Effector memory CD4-positive, alpha-beta T cell (primary cell): ENCODE measurements around the gene SPPL3.

Source experiments
- DNase-seq, 3 donors: peaks; one replicate each; pipeline ENCODE4 v3.0.0-alpha.2; 2020
- H3K27ac ChIP-seq: 2 replicates; pipeline ENCODE4 v1.7.0; 2013; ENCODE audit warnings: mild to moderate bottlenecking, low read length, moderate library complexity; ENCODE audit not compliant: insufficient read depth, poor library complexity, severe bottlenecking
- H3K27me3 ChIP-seq: replicated peaks from 2 replicates; pipeline ENCODE4 v1.7.0; 2013; ENCODE audit warnings: mild to moderate bottlenecking, low read length; ENCODE audit not compliant: insufficient read depth, control insufficient read depth, poor library complexity, severe bottlenecking
- H3K36me3 ChIP-seq: 2 replicates; pipeline ENCODE4 v1.7.0; 2013; ENCODE audit warnings: mild to moderate bottlenecking, low read length, moderate library complexity; ENCODE audit not compliant: control insufficient read depth, insufficient read depth
- H3K4me1 ChIP-seq: 2 replicates; pipeline ENCODE4 v1.7.0; 2013; ENCODE audit warnings: low read length, mild to moderate bottlenecking; ENCODE audit not compliant: control insufficient read depth, insufficient read depth, poor library complexity, severe bottlenecking
- H3K4me3 ChIP-seq: 2 replicates; pipeline ENCODE4 v1.7.0; 2013; ENCODE audit warnings: low read length, low read depth, mild to moderate bottlenecking; ENCODE audit not compliant: insufficient read depth, poor library complexity, severe bottlenecking
- H3K9me3 ChIP-seq: 2 replicates; pipeline ENCODE4 v1.7.0; 2013; ENCODE audit warnings: mild to moderate bottlenecking, low read length, moderate library complexity; ENCODE audit not compliant: control insufficient read depth

SPPL3 gene

GRCh38 chr12:120939523-120939922, 35.4 kb upstream of the SPPL3 start:
- no peaks in the 10 kb centered on the region for H3K36me3 ChIP-seq
- no peaks in the 10 kb centered on the region for H3K27me3 ChIP-seq
- H3K4me1 ChIP-seq: no peaks in the 10 kb centered on the region
- no peak overlapping the region for H3K4me3 ChIP-seq
- no peaks in the 10 kb centered on the region for H3K9me3 ChIP-seq
- no peak for DNase-seq
- H3K27ac ChIP-seq: no peak overlapping the region

DNA sequence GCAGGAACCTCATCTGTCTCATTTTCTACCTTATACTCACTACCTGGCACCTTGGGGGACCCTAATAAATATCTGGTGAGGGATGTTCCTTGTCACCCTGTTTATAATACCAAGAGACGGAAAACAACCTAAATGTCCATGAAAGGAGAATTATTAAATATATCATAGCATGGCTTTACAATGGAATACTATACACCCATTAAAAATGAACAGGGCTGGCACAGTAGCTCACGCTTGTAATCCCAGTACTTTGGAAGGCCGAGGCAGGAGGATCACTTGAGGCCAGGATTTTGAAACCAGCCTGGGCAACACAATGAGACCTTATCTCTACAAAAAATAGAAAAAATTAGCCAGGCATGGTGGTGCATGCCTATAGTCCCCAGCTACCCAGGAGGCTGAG, 34.3 kb upstream of the SPPL3 start:
- Histone ChIP-seq H3K9me3 (no peaks in the 10 kb centered on the region), H3K27me3 (no peaks in the 10 kb centered on the region), H3K4me1 (no peaks in the 10 kb centered on the region), H3K36me3 (no peaks in the 10 kb centered on the region), H3K4me3 (no peak overlapping the region), H3K27ac (no peak overlapping the region)
- DNase-seq: no peak

DNA sequence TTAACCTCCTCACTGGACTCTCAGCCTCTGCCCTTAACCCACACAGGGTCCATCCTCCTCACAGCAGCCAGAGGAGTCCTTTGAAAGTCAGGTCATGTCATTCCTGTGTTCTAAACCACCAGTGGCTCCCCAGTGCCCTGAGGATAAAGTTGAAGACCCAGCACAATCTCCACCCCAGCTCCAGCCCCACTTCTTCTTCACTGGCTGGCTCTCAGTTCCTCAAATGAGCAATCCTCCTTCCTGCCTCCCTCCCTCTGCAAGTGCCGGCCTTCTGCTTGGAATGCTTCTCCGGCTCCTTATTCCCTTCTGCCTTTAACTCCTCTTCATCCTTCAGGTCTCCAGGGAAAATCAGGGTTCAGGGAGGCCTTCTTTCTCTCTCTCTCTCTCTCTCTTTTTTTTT, 32.0 kb upstream of the SPPL3 start:
- H3K27me3 ChIP-seq: no peaks in the 10 kb centered on the region
- no peaks in the 10 kb centered on the region for H3K4me1 ChIP-seq
- no peak overlapping the region for H3K27ac ChIP-seq
- no peaks in the 10 kb centered on the region for H3K36me3 ChIP-seq
- no peak overlapping the region for H3K4me3 ChIP-seq
- no peak for DNase-seq
- H3K9me3 ChIP-seq: no peaks in the 10 kb centered on the region

- no peaks in the 10 kb centered on the region for H3K4me1 ChIP-seq
- H3K9me3 ChIP-seq: no peaks in the 10 kb centered on the region
- H3K36me3 ChIP-seq: no peaks in the 10 kb centered on the region
- H3K27ac ChIP-seq: no peak overlapping the region
- H3K4me3 ChIP-seq: no peak overlapping the region
- H3K27me3 ChIP-seq: no peaks in the 10 kb centered on the region
- no peak for DNase-seq
Measured at GRCh38 chr12:120933786-120934185, 29.6 kb upstream of the SPPL3 start.

GRCh38 chr12:120932956-120933526, 28.9 kb upstream of the SPPL3 start:
- Histone ChIP-seq H3K4me3 (no peak overlapping the region), H3K36me3 (no peaks in the 10 kb centered on the region), H3K27ac (no peak overlapping the region), H3K9me3 (no peaks in the 10 kb centered on the region), H3K4me1 (no peaks in the 10 kb centered on the region), H3K27me3 (no peaks in the 10 kb centered on the region)
- DNase-seq: no peak

- H3K9me3 ChIP-seq: no peaks in the 10 kb centered on the region
- H3K4me3 ChIP-seq: no peak overlapping the region
- no peak overlapping the region for H3K27ac ChIP-seq
- H3K4me1 ChIP-seq: no peaks in the 10 kb centered on the region
- no peaks in the 10 kb centered on the region for H3K27me3 ChIP-seq
- DNase-seq: no peak
- H3K36me3 ChIP-seq: no peaks in the 10 kb centered on the region
Measured at GRCh38 chr12:120932058-120932457, 27.9 kb upstream of the SPPL3 start.

DNA sequence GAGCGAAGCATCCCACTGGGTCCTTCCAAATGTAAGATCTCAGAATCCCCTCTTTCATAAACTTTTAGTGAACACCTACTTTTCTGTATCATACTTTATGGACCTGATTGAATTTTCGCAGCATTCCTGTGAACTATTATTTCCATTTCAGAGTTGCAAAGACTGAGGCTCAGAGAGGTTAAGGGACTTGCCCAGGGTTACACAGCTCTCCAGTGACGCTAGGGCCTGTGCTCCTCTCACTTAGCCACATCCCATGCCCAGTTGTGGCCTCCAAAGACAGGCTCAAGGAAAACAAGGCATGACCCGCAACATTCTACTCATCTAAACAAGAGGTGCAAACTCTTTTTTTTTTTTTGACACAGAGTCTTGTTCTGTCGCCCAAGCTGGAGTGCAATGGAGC, 25.9 kb upstream of the SPPL3 start:
- Histone ChIP-seq H3K4me3 (no peak overlapping the region), H3K9me3 (no peaks in the 10 kb centered on the region), H3K27me3 (no peaks in the 10 kb centered on the region), H3K4me1 (no peaks in the 10 kb centered on the region), H3K36me3 (no peaks in the 10 kb centered on the region), H3K27ac (no peak overlapping the region)
- no peak for DNase-seq

- H3K27me3 ChIP-seq: no peaks in the 10 kb centered on the region
- no peaks in the 10 kb centered on the region for H3K4me1 ChIP-seq
- no peak overlapping the region for H3K4me3 ChIP-seq
- no peaks in the 10 kb centered on the region for H3K9me3 ChIP-seq
- H3K36me3 ChIP-seq: no peaks in the 10 kb centered on the region
- no peak overlapping the region for H3K27ac ChIP-seq
- no peak for DNase-seq
Measured at GRCh38 chr12:120928864-120929652, 24.9 kb upstream of the SPPL3 start.

GRCh38 chr12:120925740-120926563, 21.8 kb upstream of the SPPL3 start:
- Histone ChIP-seq H3K9me3 (no peaks in the 10 kb centered on the region), H3K27ac (no peak overlapping the region), H3K4me1 (no peaks in the 10 kb centered on the region), H3K4me3 (no peak overlapping the region), H3K36me3 (no peaks in the 10 kb centered on the region), H3K27me3 (no peaks in the 10 kb centered on the region)
- DNase-seq: no peak

- H3K9me3 ChIP-seq: no peaks in the 10 kb centered on the region
- H3K27me3 ChIP-seq: no peaks in the 10 kb centered on the region
- H3K4me3 ChIP-seq: no peak overlapping the region
- no peak overlapping the region for H3K27ac ChIP-seq
- H3K4me1 ChIP-seq: no peaks in the 10 kb centered on the region
- H3K36me3 ChIP-seq: no peaks in the 10 kb centered on the region
- DNase-seq: no peak
Measured at GRCh38 chr12:120922279-120922678, 18.1 kb upstream of the SPPL3 start.
